NCI-H146 (cell line): Measurements from ENCODE around the gene AFF1.
A peak's percentile ranks its signal among the peaks of the same experiment; 100 is the strongest.
"Not testable (repeated sequence)": the region's sequence is repeated elsewhere in the genome, so short reads cannot be mapped to it uniquely, and the experiment has no call there.

ENCODE experiments used
- DNase-seq: peaks from one replicate; lab custom pipeline; 2025; lab: John Stamatoyannopoulos, UW

Gene AFF1

DNA sequence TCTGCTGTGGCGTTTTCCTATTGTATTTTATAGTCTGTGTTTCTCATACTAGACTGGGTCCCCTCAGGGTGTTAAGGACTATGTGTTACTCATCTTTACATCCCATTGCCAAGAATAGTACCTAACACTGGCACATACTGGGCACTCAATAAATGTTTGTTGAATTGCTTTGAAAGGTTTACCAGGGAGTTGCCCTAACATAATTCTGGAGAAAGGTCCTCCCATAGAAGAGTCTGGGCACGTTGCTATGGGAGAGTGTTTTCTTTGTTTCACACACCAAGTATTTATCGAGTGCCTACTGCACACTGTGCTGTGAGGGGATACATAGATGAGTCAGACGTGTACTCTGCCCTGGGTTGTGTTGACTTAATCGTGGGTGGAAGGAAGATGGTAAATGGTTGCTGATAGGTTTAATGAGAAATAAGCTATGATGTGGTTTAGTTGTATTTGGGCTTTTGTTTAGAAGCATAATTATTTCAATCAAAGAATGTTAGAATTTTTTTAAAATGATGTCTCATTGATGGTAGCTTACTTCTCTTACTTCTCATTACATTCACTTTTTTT lies 42.9 kb downstream of the AFF1 start:
- peak; percentile 17 for DNase-seq

DNA sequence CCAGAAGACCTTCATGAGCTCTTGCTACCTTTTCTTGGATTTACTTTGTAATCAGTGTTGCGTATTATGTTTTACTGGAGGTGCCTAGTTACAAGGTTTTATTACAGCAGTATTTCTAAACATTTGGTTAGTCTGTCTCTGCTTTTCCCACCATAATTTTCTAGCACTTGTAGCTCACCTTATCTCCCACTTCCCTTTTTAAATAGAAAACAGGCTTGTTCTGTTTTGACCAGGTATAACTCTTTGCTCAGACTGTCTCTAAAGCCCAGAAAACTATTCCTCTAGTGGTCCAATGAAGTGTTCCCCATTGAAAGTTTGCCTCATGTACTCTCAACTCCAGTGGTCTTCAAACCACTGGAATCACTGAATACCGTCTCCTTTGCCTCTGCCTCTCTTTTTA lies 43.9 kb downstream of the AFF1 start:
- no peak for DNase-seq

DNA sequence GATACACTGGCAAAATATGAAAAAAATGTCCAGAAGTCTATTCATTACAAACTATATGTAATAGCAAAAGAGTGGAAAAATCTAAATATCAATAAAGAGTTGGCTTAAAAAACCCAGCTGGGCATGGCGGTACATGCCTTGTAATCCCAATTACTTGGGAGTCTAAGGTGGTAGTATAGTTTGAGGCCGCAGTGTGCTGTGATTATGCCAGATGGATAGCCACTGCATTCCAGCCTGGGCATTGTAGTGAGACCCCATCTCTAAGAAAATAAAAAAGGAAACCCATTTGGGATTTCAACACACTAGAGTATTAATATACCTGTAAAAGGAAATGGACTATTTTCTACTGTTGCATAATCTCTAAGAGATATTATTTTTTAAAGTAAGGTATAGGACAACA lies 45.4 kb downstream of the AFF1 start:
- DNase-seq = no peak

DNA sequence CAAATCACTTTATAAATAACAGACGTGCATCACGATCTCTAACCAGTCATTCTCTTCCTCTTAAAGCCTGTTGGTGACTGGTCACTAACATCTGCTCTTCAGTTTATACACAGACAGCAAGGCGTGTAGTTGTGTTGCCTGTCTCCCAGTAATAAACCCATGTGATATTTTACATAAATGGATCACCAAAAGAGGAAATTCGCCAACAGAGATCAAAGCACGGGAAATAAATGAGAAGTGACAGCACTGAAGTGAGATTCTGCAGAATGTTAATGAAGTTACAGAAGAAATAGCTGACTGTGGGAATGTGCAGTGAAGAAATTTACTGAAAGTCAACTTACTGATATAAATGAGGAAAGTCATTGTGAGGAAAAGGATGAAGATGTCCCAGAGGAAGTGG lies 47.0 kb downstream of the AFF1 start:
- DNase-seq = no peak

DNA sequence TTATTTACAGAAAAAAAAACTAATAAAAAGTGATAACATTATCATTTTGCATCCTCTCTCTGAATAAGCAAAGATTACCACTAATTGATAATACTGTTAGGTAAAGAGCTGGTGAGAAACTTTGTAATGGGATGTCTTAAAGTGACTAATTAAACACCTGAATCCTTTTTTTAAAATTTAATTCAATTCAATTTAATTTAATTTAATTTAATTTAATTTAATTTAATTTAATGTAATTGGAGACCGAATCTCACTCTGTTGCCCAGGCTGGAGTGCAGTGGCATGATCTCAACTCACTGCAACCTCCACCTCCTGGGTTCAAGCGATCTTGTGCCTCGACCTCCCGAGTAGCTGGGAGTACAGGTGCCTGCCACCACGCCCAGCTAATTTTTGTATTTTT lies 51.0 kb downstream of the AFF1 start:
- DNase-seq = not testable (repeated sequence)

DNA sequence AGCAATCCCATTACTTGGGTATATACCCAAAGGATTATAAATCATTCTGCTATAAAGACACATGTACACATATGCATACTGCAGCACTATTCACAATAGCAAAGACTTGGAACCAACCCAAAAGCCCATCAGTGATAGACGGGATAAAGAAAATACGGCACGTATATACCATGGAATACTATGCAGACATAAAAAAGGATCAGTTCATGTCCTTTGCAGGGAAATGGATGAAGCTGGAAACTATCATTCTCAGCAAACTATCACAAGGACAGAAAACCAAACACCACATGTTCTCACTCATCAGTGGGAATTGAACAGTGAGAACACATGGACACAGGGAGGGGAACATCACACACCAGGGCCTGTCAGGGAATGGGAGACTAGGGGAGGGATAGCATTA lies 54.8 kb downstream of the AFF1 start:
- not testable (repeated sequence) for DNase-seq

DNA sequence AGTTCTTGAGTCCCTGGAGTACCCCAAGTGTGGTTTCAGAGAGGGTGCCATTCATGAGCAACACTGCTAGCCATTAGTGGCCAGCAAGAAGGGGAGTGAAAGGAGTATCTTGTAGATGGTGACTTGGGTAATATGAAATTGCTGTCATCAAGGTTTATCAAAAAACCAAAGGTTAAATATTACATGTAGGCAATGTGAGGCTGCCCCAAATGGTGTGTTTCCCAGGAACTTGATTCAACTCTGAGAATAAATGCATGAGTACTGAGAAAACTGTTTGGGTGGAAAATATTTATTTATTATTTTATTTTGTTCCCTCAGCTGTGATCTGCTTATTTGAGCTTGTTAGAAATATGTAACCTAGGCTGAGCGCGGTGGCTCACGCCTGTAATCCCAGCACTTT lies 55.7 kb downstream of the AFF1 start:
- DNase-seq = no peak

DNA sequence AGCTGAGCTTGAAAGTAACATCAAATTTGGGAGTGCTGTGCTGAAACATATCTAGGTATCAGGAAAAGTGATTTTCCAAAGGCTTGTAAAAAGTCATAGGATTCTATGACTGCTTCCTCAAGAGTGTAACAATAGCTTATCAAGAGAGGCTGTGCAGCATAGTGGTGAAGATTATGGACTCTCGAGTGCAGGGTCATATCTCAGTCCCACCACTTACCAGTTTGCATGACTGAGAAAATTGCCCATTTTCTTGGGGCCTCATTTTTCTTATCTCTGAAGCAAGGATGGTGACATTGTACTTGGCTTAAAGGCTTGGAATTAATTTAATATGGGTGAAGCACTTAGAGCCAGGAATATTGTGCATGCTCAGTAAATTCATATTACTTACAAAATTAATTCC lies 57.2 kb downstream of the AFF1 start:
- no peak for DNase-seq

DNA sequence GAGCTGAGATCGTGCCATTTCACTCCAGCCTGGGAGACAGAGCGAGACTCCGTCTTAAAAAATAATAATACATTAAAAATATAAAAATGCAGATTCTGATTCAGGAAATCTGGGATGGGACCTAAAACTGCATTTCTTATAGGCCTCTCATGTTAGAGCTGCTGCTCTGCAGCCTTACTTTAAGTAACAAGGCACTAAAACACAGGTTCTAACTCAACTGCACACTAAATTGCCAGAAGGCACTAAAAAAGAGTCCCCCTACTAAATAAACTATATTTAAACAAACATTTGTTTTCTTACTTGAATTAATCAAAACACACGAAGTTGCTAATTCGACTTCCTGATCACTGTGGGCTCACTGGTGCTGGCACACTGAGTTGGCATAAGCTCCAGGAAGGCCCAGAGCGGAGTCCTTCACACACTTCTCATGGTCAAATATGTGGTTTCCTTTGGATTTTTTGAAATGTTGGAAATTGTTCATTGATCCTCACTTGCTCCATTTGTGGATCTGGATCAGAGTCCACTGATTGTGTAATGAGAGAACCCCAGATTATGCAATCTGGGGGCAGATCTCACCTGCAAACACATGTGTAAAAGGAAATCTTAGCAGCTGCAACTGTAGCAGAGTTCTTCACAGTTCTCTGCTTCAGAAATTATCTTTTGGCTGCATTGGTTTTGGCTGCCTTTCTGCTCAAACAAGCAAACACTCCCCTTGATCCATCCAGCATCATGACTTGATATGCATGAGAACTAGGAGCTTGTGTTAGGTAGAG lies 59.3 kb downstream of the AFF1 start:
- no peak for DNase-seq

DNA sequence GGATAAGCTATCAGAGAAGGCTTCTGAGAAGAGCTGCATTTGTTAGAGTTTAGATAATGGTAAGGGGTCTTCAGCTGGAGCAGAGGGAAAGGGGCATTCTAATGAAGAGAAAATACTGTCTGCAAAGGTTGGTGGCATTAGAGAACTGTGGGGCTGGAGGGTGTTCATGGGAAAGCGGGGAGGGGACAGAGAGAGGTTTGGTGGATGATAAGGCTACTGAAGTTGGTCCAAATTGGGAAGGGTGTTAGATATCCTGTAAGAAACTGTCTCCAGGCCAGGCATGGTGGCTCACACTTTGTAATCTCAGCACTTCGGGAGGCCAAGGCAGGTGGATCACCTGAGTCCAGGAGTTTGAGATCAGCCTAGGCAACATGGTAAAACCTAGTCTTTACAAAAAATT lies 59.9 kb downstream of the AFF1 start:
- no peak for DNase-seq

DNA sequence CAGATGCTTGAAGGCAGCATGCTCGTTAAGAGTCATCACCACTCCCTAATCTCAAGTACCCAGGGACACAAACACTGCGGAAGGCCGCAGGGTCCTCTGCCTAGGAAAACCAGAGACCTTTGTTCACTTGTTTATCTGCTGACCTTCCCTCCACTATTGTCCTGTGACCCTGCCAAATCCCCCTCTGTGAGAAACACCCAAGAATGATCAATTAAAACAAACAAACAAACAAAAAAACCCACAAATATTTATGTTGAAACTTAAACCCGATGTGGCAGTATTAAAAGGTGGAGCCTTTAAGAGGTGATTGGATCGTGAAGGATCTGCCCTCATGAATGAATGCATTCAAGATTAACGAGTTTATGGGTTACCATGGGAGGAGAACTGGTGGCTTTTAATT lies 61.7 kb downstream of the AFF1 start:
- DNase-seq = not testable (repeated sequence)

DNA sequence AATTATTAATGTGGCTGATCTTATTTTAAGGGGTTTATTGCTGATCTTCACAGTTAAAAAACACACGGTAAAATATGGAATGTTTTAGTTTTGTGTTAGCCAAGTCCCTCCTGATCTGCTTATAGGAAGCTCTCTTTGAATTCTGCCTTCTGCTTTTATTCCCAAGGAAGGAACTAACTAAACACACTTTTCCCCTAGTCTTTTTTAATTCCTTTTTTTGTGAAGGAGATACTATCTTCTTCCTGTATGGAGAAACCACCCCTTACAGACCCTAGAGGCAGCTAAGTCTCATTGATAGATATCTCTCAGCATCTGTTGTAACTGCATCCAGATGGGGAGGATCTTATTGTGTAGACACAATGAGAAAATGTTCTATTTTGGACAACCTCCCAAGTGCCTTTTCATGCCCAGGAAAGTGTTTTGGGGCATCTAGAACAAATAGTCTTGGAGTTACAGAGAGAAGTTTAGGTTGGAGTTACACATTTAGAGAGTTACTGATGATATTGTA lies 64.4 kb downstream of the AFF1 start:
- DNase-seq = no peak

DNA sequence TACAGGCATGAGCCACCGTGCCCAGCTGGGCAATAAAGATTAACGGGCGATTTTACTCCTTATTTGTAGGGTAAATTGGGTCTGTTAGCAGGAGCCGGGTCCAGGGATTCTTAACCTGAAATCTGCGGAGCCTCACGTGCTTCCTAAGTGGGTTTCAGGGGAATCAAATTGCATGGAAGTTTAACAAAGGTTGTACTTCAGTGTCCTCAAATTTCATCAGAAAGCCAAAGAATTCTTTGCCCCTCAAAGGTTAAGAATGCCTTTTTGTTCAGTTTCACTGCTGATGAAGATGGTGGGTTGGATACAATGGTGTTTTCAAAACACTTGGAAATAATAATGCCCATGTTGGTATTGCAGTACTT lies 67.9 kb downstream of the AFF1 start:
- no peak for DNase-seq

DNA sequence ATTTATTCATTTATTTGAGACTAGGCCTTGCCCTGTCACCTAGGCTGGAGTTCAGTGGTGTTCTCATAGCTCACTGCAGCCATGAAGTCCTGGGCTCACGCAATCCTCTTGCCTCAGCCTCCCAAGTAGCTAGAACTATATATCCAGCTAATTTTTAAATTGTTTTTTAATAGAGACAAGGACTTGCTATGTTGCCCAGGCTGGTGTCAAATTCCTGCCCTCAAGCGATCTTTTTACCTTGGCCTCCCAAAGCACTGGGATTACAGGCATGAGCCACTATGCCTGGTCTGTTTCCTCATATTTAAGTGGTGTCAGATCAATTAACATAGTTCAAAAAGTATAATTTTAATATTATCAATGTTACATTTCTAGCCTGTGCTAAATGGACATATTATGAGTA lies 68.5 kb downstream of the AFF1 start:
- DNase-seq = no peak

DNA sequence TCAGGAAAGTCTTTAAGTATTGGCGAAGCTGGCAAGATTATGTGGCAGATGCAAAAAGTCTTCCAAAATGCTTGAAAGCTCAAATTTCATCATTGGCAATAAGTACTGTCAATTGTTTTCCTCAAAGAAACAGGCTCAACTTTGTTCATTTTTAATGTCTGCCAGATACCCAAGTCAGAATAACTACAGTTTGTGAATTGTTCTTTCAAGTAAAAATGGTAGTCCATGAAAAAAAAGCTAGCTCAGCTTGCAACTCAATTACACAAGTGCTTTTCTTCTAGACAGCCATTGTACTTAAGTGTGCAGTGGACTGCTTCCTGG lies 70.5 kb downstream of the AFF1 start:
- no peak for DNase-seq

DNA sequence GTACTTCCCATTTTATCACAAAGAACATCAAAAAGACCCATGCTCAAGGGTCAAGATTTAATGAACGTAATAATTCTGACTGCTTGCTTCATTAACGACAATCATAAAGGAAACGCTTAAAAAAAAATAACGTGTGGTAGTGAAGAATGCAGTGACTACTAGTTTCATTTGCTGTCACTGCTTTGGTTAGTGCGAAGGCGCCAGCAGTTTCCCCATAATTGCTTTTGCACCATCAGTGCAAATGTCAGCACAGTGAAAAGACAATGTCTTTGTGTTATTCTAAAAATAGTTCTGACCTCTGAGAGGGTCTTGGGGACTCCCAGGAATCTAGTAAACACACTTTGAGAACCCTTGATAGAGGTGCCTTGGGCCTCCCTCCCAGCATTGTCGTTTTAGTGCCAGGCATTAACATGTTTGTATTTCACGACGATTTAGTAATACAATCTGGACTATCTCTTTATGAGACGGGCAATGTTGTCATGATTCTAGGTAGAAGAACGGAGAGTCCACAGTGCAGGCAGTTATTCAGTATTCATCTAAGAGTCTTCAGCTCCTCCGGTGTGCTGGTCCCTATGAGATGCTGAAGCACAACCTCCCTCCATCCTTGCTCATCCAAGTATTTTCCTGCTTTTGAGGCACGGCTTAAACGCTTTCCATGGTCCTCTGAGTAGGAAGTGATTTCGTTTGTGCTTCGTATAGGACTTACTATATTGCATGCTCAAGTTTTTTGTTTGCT lies 71.0 kb downstream of the AFF1 start:
- DNase-seq = no peak

DNA sequence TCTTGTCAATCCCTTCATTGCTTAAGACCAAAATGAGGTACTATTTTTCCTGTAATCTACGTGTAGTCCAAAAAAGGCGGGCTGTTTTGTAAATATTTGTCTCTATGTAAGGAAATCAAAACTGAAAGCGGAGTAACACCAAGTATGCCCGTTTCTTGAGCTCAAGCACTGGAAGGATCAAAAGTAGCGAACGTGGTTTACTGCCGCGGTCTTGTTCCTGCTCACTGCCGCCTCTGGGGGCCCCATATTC lies 71.5 kb downstream of the AFF1 start:
- no peak for DNase-seq

DNA sequence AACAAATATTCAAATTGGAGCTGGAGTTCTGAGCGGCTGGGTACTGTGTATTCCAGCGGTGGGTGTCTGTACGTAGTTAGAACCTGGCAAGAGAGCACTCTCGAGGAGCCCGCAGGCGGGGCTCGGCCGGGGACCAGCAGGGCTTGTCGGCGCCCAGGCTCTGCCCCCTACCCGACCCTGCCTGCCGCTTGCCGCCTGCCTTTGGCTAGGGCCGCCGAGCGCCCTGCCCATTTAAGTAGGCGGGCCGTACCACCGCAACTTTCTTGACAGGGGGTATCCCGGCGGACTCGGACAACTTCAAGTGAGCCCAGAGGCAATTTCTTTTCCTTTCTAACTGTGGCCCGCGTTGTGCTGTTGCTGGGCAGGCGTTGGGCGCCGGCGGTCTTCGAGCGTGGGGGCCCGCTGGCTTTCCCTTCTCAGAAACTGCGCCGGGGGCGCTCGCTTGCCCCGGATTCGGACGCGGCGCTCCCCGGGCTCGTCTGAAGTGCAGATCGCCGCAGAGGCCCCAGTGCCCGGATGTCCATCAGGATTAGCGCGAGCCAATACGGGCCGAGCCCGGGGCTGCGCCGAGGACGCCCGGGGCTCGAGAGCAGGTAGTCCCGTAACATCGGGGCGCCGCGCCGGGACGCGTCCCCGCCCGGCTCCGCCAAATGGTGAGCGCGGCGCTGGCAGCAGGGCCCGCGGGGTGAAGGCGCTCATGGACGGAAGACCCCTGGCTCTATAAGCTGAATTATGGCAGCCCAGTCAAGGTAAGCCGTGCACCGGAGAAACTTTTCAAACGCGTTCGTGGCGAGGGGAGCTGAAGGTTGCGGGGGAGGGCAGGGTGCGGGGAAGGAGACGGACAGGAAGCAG lies 72.1 kb downstream of the AFF1 start:
- peak; percentile 76 for DNase-seq

DNA sequence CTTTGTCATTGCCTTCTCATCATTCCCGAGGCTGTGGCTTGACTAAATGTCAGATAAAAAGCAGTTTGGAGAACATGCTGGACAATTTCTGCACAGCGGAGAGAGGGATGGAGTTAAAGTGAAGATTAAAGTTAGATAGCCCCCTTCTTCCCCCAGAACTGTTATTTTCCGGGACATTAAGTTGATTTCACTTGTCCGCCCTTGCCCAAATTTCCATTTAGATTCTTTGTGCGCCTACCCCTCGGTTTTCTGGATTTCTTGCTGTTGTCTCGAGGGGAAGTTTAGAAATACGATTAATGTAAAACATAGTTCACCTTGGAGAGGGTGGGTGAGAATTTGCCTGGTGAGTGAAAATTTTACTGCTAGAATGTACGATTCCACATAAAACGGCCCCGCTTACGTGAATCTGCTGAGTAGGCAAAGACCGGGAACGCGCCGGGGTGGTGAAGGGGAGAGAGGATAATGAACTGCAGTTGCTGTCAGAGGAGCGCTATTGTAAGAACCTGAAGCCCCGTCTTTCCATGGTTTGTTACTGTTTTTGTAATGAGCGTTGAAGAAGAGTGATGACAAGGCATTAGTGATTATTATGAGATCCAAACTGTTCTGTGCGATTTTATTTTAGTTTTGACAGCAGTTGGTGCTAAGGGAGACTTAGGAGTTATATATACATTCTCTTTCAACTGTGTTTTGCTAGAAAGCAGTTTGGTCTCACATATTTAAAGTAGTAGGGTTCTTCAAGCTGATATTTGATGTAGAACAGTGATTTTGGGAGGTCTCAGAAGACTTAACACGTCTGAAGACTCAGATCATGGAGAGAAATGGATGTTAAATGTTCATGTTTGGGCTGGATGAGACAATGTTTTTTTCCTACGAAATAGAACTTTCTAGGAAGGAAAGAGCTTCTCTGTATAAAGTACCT lies 73.0 kb downstream of the AFF1 start:
- no peak for DNase-seq

DNA sequence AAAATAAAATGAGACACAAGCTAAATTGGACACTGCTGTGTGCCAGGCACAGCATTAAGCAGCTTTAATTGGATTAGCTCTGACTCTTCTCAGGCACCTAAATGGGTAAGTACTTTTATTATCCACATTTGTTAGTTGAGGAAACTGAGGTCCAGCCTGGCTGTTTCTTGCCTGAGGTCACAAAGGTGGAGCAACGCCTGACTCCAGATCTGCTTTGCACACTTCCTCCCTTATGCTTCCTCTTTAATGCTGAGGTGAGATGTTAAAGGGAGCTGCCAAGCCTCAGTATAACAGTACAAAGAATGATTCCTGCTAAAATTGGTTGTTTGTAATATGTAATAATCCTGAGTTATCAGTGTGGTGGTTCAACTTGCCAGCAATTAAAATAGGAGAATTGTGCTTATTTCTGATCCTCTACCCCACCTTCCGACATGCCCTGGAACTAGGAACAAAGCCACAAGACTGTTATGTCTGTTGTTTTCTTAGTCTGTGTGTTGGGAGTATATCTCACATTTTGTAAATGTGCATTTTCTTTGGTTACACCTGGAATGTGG lies 74.4 kb downstream of the AFF1 start:
- DNase-seq = no peak

DNA sequence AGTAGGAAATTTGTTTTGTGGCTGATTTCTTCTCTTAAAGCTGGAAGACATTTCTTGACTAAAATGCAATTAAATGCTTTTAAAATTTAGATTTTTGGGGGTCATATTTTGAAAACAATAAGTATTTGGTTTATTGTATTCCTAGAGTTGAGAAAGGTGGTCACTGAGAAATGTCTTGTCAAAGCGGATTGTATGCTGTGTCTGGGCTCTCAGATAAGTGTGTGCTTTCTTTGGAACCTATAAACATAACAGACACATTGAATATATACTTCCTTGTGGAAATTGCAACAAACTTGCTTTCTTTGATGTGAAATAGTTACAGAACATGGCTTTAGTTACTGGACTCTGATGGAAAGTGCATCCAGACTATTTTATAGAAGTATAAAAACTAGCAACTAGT lies 75.4 kb downstream of the AFF1 start:
- DNase-seq = no peak
